ENCODE results near the gene TPRG1.
"Not testable (repeated sequence)": the region's sequence is repeated elsewhere in the genome, so short reads cannot be mapped to it uniquely, and the experiment has no call there.

TPRG1 gene

GRCh38 chr3:189324538-189325138, 152.9 kb downstream of the TPRG1 start:
- TF ChIP-seq CTCF (IDR thresholded peaks at IDR 0.05; ENCODE audit: low read depth, low read length), result no peak
- Histone ChIP-seq H3K4me3 (ENCODE audit: low read depth, low read length) (no peak overlapping the region), H3K36me3 (no peaks in the 10 kb centered on the region), H3K27ac (no peak overlapping the region), H3K27me3 (ENCODE audit: insufficient read depth, low read depth, severe bottlenecking) (no peaks in the 10 kb centered on the region), H3K9me3 (ENCODE audit: severe bottlenecking) (no peaks in the 10 kb centered on the region)
- DNase-seq, result no peak

DNA sequence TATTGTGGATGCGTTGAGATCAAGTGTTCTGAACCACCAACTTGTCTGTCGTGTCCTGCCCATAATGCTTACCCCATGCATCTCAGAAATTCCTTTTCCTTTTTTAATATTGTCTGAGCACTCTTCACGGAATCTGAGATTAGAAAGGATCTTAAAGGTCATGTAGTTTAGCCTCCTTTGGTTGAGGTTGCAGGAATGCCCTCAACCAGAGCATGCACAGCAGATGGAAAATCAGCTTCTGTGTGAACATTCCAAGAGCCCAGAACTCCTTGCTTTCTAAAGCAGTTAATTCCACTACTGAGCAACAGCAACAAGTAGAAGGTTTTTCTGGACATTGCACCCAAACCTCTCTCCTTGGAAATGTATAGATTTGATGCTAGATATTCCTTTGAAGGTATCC, 153.7 kb downstream of the TPRG1 start:
- Histone ChIP-seq H3K9me3 (ENCODE audit: severe bottlenecking) (no peaks in the 10 kb centered on the region), H3K4me3 (ENCODE audit: low read depth, low read length) (no peak overlapping the region), H3K36me3 (no peaks in the 10 kb centered on the region), H3K27ac (no peak overlapping the region), H3K27me3 (ENCODE audit: insufficient read depth, low read depth, severe bottlenecking) (no peaks in the 10 kb centered on the region)
- no peak for DNase-seq
- no peak for TF ChIP-seq CTCF (IDR thresholded peaks at IDR 0.05; ENCODE audit: low read depth, low read length)

- H3K27ac ChIP-seq; DNase-seq; H3K9me3 ChIP-seq (ENCODE audit: severe bottlenecking): not testable (repeated sequence)
Measured at GRCh38 chr3:189329630-189330029, 157.9 kb downstream of the TPRG1 start.

DNA sequence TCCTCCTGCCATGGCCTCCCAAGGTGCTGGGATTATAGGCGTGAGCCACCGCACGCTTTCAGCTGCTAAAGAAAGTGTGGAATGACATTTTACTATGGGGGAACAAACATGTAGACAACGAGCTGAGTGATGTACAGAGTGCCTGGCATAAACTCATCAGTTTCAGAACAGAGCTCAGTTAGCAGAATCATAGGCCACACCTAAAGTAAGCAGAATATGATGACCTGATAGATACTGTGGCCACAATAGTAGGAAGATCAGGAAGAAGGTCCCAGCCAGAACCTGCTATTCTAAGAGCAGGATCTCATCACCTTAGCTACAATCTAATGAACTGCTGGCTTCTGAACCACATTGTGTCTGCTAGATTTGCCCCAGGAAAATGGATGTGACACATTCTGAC, 158.3 kb downstream of the TPRG1 start:
- no peaks in the 10 kb centered on the region for H3K27me3 ChIP-seq (ENCODE audit: insufficient read depth, low read depth, severe bottlenecking)
- no peak overlapping the region for H3K27ac ChIP-seq
- no peak for DNase-seq
- no peaks in the 10 kb centered on the region for H3K36me3 ChIP-seq
- no peak for TF ChIP-seq CTCF (IDR thresholded peaks at IDR 0.05; ENCODE audit: low read depth, low read length)
- H3K4me3 ChIP-seq (ENCODE audit: low read depth, low read length), result no peak overlapping the region
- H3K9me3 ChIP-seq (ENCODE audit: severe bottlenecking), result no peaks in the 10 kb centered on the region

More at GRCh38 chr3:189329630-189330029, 157.9 kb downstream of the TPRG1 start:
- not testable (repeated sequence) for H3K36me3 ChIP-seq; H3K27me3 ChIP-seq (ENCODE audit: insufficient read depth, low read depth, severe bottlenecking); H3K4me3 ChIP-seq (ENCODE audit: low read depth, low read length)

DNA sequence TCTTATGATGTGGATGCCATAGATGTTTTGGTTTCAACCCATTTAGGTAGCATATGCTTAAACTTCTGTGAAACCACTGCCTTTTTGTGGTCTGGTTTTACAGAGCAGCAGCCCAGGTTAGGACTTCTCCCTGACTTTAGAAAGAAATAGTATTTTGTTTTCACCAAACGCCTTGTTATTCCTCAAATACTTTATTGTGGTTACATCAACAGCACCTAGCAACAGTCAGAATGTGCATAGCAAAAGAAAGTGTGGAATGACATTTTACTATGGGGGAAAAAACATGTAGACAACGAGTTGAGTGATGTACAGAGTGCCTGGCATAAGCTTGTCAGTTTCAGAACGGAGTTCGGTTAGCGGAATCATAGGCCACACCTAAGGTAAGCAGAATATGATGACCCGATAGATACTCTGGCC, 159.2 kb downstream of the TPRG1 start:
- Histone ChIP-seq H3K9me3 (ENCODE audit: severe bottlenecking) (no peaks in the 10 kb centered on the region), H3K36me3 (no peaks in the 10 kb centered on the region), H3K27me3 (ENCODE audit: insufficient read depth, low read depth, severe bottlenecking) (no peaks in the 10 kb centered on the region), H3K4me3 (ENCODE audit: low read depth, low read length) (no peak overlapping the region), H3K27ac (no peak overlapping the region)
- TF ChIP-seq CTCF (IDR thresholded peaks at IDR 0.05; ENCODE audit: low read depth, low read length), result no peak
- DNase-seq, result no peak

- no peak for DNase-seq
- Histone ChIP-seq H3K36me3 (no peaks in the 10 kb centered on the region), H3K9me3 (ENCODE audit: severe bottlenecking) (no peaks in the 10 kb centered on the region), H3K27me3 (ENCODE audit: insufficient read depth, low read depth, severe bottlenecking) (no peaks in the 10 kb centered on the region), H3K4me3 (ENCODE audit: low read depth, low read length) (no peak overlapping the region), H3K27ac (no peak overlapping the region)
- no peak for TF ChIP-seq CTCF (IDR thresholded peaks at IDR 0.05; ENCODE audit: low read depth, low read length)
Measured at GRCh38 chr3:189334064-189334920, 162.5 kb downstream of the TPRG1 start.

Measured in WERI-Rb-1 (cell line).